Sigmoid colon (tissue), 4 donors: ENCODE data around the gene GPR55.

Experiments used
- EP300 ChIP-seq, 4 donors: sonication (generic); formaldehyde crosslinking; IDR thresholded peaks; one replicate each; pipeline ENCODE4 v1.6.1; 2017; ENCODE audit warnings: antibody characterized with exemption in 4 of 4
- POLR2A ChIP-seq, 2 donors: fragments of 450-650 bp; IDR thresholded peaks; one replicate each; pipeline ENCODE4 v1.6.1; 2016; ENCODE audit warnings: antibody characterized with exemption in 2 of 2, mild to moderate bottlenecking in 2 of 2, moderate library complexity in 2 of 2
- POLR2AphosphoS5 ChIP-seq, 4 donors: sonication (generic); formaldehyde crosslinking; IDR thresholded peaks; one replicate each; pipeline ENCODE4 v1.6.1; 2017; ENCODE audit warnings: antibody characterized with exemption in 4 of 4
- TF ChIP-seq, protein P1 (sequence below), 4 experiments: fragments of 450-650 bp in 3 of 4; fragments of 200-600 bp in 1 of 4; IDR thresholded peaks; one replicate each; pipeline ENCODE4 v1.5.1; 2016 to 2019; ENCODE audit warnings: antibody characterized with exemption in 4 of 4, mild to moderate bottlenecking in 3 of 4, moderate library complexity in 2 of 4

DNA sequence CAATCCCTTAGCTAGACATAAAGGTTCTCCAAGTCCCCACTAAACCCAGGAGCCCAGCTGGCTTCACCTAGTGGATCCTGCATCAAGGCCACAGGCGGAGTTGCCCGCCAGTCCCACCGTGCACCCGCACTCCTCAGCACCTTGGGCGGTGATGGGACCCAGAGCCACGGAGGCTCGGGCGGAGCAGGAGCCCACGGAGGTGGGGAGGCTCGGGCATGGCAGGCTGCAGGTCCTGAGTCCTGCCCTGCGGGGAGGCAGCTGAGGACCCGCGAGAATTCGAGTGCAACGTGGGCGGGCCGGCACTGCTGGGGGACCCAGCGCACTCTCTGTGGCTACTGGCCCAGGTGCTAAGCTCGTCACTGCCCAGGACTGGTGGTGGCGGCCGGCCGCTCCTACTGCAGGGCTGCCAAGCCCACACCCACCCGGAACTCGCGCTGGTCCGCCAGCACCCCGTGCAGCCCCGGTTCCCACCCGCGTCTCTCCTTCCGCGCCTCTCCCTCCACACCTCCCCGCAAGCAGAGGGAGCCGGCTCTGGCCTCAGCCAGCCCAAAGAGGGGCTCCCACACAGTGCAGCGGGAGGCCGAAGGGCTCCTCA lies 39.2 kb upstream of the GPR55 start:
- TF ChIP-seq, protein P1, sequence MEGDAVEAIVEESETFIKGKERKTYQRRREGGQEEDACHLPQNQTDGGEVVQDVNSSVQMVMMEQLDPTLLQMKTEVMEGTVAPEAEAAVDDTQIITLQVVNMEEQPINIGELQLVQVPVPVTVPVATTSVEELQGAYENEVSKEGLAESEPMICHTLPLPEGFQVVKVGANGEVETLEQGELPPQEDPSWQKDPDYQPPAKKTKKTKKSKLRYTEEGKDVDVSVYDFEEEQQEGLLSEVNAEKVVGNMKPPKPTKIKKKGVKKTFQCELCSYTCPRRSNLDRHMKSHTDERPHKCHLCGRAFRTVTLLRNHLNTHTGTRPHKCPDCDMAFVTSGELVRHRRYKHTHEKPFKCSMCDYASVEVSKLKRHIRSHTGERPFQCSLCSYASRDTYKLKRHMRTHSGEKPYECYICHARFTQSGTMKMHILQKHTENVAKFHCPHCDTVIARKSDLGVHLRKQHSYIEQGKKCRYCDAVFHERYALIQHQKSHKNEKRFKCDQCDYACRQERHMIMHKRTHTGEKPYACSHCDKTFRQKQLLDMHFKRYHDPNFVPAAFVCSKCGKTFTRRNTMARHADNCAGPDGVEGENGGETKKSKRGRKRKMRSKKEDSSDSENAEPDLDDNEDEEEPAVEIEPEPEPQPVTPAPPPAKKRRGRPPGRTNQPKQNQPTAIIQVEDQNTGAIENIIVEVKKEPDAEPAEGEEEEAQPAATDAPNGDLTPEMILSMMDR (IDR thresholded peaks at IDR 0.05): no peak
- TF ChIP-seq POLR2AphosphoS5 (IDR thresholded peaks at IDR 0.05) (no peak), POLR2A (IDR thresholded peaks at IDR 0.05) (no peak), EP300 (IDR thresholded peaks at IDR 0.05) (no peak)
